GM23338 (cell line): Measurements from ENCODE around the gene SOWAHB. TPM values are rescaled to one million over a fixed set of nuclear protein-coding genes. Genes with fewer than 3 reads are reported as not detected.
"Not testable (repeated sequence)": the region's sequence is repeated elsewhere in the genome, so short reads cannot be mapped to it uniquely, and the experiment has no call there.

Source experiments
- ATAC-seq: fragments of 200-7000 bp; cut with Tn5 transposase; 3 replicates; pipeline ENCODE4 v1.9.1; 2020
- DNase-seq: peaks from one replicate; pipeline ENCODE4 v3.0.0-alpha.2; 2015; ENCODE audit warnings: low spot score
- H2AFZ ChIP-seq: fragments of 200-600 bp; sonication (generic); 2 replicates; pipeline ENCODE4 v1.8.0; 2016; ENCODE audit warnings: antibody characterized with exemption, mild to moderate bottlenecking, moderate library complexity
- H3F3A ChIP-seq: fragments of 200-600 bp; sonication (generic); replicated peaks from 2 replicates; pipeline ENCODE4 v1.8.0; 2017; ENCODE audit warnings: antibody characterized with exemption, mixed run types, low read depth
- H3K27ac ChIP-seq: fragments of 200-600 bp; sonication (generic); 2 replicates; pipeline ENCODE4 v1.6.1; 2016; ENCODE audit warnings: low read depth
- H3K27me3 ChIP-seq: fragments of 200-600 bp; sonication (generic); 2 replicates; pipeline ENCODE4 v1.8.0; 2016; ENCODE audit warnings: mild to moderate bottlenecking, mixed run types, moderate library complexity; ENCODE audit not compliant: insufficient read depth
- H3K36me3 ChIP-seq: fragments of 200-600 bp; sonication (generic); 2 replicates; pipeline ENCODE4 v1.8.0; 2016; ENCODE audit warnings: mild to moderate bottlenecking; ENCODE audit not compliant: insufficient read depth
- H3K4me1 ChIP-seq: fragments of 200-600 bp; sonication (generic); 2 replicates; pipeline ENCODE4 v1.8.0; 2016; ENCODE audit warnings: mild to moderate bottlenecking, moderate library complexity; ENCODE audit not compliant: insufficient read depth
- H3K4me2 ChIP-seq: fragments of 200-600 bp; sonication (generic); 2 replicates; pipeline ENCODE4 v1.7.1; 2017; ENCODE audit warnings: mixed run types
- H3K4me3 ChIP-seq: fragments of 200-600 bp; sonication (generic); 2 replicates; pipeline ENCODE4 v1.6.1; 2016; ENCODE audit warnings: mixed run types
- H3K79me2 ChIP-seq: fragments of 200-600 bp; sonication (generic); replicated peaks from 2 replicates; pipeline ENCODE4 v1.8.0; 2017; ENCODE audit warnings: mild to moderate bottlenecking; ENCODE audit not compliant: insufficient read depth
- H3K9me2 ChIP-seq: fragments of 200-600 bp; sonication (generic); 2 replicates; pipeline ENCODE4 v1.8.0; 2017; ENCODE audit not compliant: insufficient read depth
- H4K20me1 ChIP-seq: fragments of 200-600 bp; sonication (generic); replicated peaks from 2 replicates; pipeline ENCODE4 v1.8.0; 2017; ENCODE audit warnings: mild to moderate bottlenecking; ENCODE audit not compliant: insufficient read depth
- H3K27ac Mint-ChIP-seq: 2 replicates; pipeline ENCODE4 v1.8.0; 2020; ENCODE audit warnings: inconsistent platforms, mild to moderate bottlenecking, moderate library complexity, mixed read lengths
- H3K27me3 Mint-ChIP-seq: 3 replicates; pipeline ENCODE4 v1.8.0; 2022; ENCODE audit warnings: low read depth, mild to moderate bottlenecking, moderate library complexity, mixed read lengths, inconsistent platforms; ENCODE audit not compliant: insufficient read depth, poor library complexity
- H3K36me3 Mint-ChIP-seq: 3 replicates; pipeline ENCODE4 v1.8.0; 2021; ENCODE audit warnings: low read depth, mild to moderate bottlenecking, inconsistent platforms, moderate library complexity, mixed read lengths
- H3K4me1 Mint-ChIP-seq: 3 replicates; pipeline ENCODE4 v1.8.0; 2020; ENCODE audit warnings: mild to moderate bottlenecking, inconsistent platforms, mixed read lengths
- H3K4me3 Mint-ChIP-seq: 3 replicates; pipeline ENCODE4 v1.8.0; 2021; ENCODE audit warnings: moderate library complexity, mild to moderate bottlenecking, inconsistent platforms, mixed read lengths
- H3K9me3 Mint-ChIP-seq: 3 replicates; pipeline ENCODE4 v1.8.0; 2020; ENCODE audit warnings: moderate library complexity, mild to moderate bottlenecking, inconsistent platforms, mixed read lengths
- CTCF ChIP-seq, 2 experiments: fragments of 200-600 bp in 1 of 2; sonication (generic) in 1 of 2; conservative IDR thresholded peaks; 2 replicates each; pipeline versions ENCODE4 v1.5.1 to v1.6.1; 2016 to 2017; ENCODE audit warnings: antibody characterized with exemption in 2 of 2, low read depth in 2 of 2, mild to moderate bottlenecking in 2 of 2, moderate library complexity in 1 of 2
- ETS1 ChIP-seq: IDR thresholded peaks from 2 replicates; pipeline ENCODE4 v1.6.1; 2016; ENCODE audit warnings: antibody characterized with exemption
- EZH2phosphoT487 ChIP-seq: fragments of 200-600 bp; sonication (generic); IDR thresholded peaks from one replicate; pipeline ENCODE4 v1.8.1; 2018; ENCODE audit warnings: antibody characterized with exemption; ENCODE audit not compliant: unreplicated experiment
- JUNB ChIP-seq: IDR thresholded peaks from one replicate; pipeline ENCODE4 v1.6.1; 2016; ENCODE audit warnings: antibody characterized with exemption; ENCODE audit not compliant: unreplicated experiment
- NANOG ChIP-seq: IDR thresholded peaks from 2 replicates; pipeline ENCODE4 v1.6.1; 2016; ENCODE audit warnings: antibody characterized with exemption, borderline replicate concordance
- POLR2AphosphoS5 ChIP-seq: IDR thresholded peaks from 2 replicates; pipeline ENCODE4 v1.6.1; 2016; ENCODE audit warnings: antibody characterized with exemption, low read depth
- REST ChIP-seq: IDR thresholded peaks from one replicate; pipeline ENCODE4 v1.6.1; 2018; ENCODE audit warnings: antibody characterized with exemption; ENCODE audit not compliant: unreplicated experiment
- polyA plus RNA-seq: library from polyadenylated mRNA; unstranded; fragments of >200 nt; fragmentation: Nextera tagmentation; extraction: Ambion mirVana; gene quantifications from 2 replicates; pipeline ENCODE4 v1.2.1, GENCODE V29; 2016
- total RNA-seq: library from RNA; depleted of rRNA; stranded (reverse); fragments of >200 nt; shearing (Covaris generic); gene quantifications from 2 replicates; pipeline ENCODE4 v1.2.3, GENCODE V29; 2014

Gene SOWAHB
- total and polyA plus RNA-seq, 2 experiments from 2014 or later = 0.08 to 2.8 TPM

- not testable (repeated sequence) for H3K9me2 ChIP-seq, H3K9me3 Mint-ChIP-seq, H3K36me3 ChIP-seq, H4K20me1 ChIP-seq, H3F3A ChIP-seq, H3K79me2 ChIP-seq, H3K27me3 ChIP-seq, H3K4me3 ChIP-seq, H3K4me3 Mint-ChIP-seq, H3K36me3 Mint-ChIP-seq, H3K27ac ChIP-seq
- ATAC-seq = peak; percentile 20; the same call in 2 of the 3 replicates
- peak overlapping the region; percentile 97 for H2AFZ ChIP-seq
- H3K4me2 ChIP-seq = peak overlapping the region; percentile 62; the same call in 1 of the 2 replicates
- Mint-ChIP-seq H3K27me3 (peaks cover 12% of the 10 kb centered on the region), H3K4me1 (peaks cover 20% of the 10 kb centered on the region), H3K27ac (peak overlapping the region; percentile 96)
- peaks cover 15% of the 10 kb centered on the region for H3K4me1 ChIP-seq
- peak; percentile 21 to 50; a peak in 2 of 4 replicates for TF ChIP-seq CTCF (conservative IDR thresholded peaks at IDR 0.05; ENCODE audit: low read depth in 2 of 2)
- peak; percentile 48 for DNase-seq
Measured at GRCh38 chr4:76868780-76869179, 29.2 kb downstream of the SOWAHB start.

GRCh38 chr4:76867880-76868655 lies 29.9 kb downstream of the SOWAHB start:
- Histone ChIP-seq H3K4me1 (peaks cover 15% of the 10 kb centered on the region), H4K20me1 (no peaks in the 10 kb centered on the region), H3K9me2 (peaks cover 7% of the 10 kb centered on the region; the same call in 1 of the 2 replicates), H3K4me2 (peak overlapping the region; percentile 62), H3K27ac (peak overlapping the region; percentile 84), H3K79me2 (no peaks in the 10 kb centered on the region), H3K36me3 (no peaks in the 10 kb centered on the region), H2AFZ (peak overlapping the region; percentile 97), H3F3A (no peaks in the 10 kb centered on the region), H3K4me3 (0 out of 2 replicates have a peak overlapping the region, but pooled peaks have one; percentile 26), H3K27me3 (no peaks in the 10 kb centered on the region)
- peak; percentile 79 for DNase-seq
- Mint-ChIP-seq H3K4me1 (peaks cover 20% of the 10 kb centered on the region), H3K4me3 (no peak overlapping the region; the same call in 2 of the 3 replicates), H3K36me3 (no peaks in the 10 kb centered on the region), H3K27me3 (peaks cover 12% of the 10 kb centered on the region), H3K27ac (peak overlapping the region; percentile 96), H3K9me3 (no peaks in the 10 kb centered on the region)
- ATAC-seq = peak; percentile 78
- TF ChIP-seq POLR2AphosphoS5 (no peak), EZH2phosphoT487 (no peak), CTCF (conservative IDR thresholded peaks at IDR 0.05; ENCODE audit: low read depth in 2 of 2) (peak; percentile 8 to 42; a peak in 2 of 4 replicates), NANOG (no peak), ETS1 (no peak), REST (no peak), JUNB (no peak)
